H1 (cell line): ENCODE data around the gene SLC25A45. TPM values are rescaled to one million over a fixed set of nuclear protein-coding genes. Genes with fewer than 3 reads are reported as not detected.

ENCODE experiments used
- ASH2L ChIP-seq: fragments of 200-600, 300-600 bp; sonication (generic); IDR thresholded peaks from one replicate; pipeline ENCODE4 v1.7.1; 2017; ENCODE audit warnings: low read length
- ATF3 ChIP-seq: IDR thresholded peaks from 2 replicates; pipeline ENCODE4 v1.6.1; 2011; ENCODE audit warnings: low read depth, mild to moderate bottlenecking, low read length; ENCODE audit not compliant: insufficient read depth
- BACH1 ChIP-seq: IDR thresholded peaks from 2 replicates; pipeline ENCODE4 v1.6.1; 2012; ENCODE audit warnings: low read length, improper control_type of control experiment
- CBX5 ChIP-seq: fragments of 300-800, 300-1000 bp; sonication (generic); IDR thresholded peaks from 2 replicates; pipeline ENCODE4 v1.7.1; 2016; ENCODE audit warnings: antibody characterized with exemption, low read length, low read depth
- CBX8 ChIP-seq: fragments of 300-800, 300-1000 bp; sonication (generic); IDR thresholded peaks from 2 replicates; pipeline ENCODE4 v1.7.1; 2016; ENCODE audit warnings: low read depth, low read length, borderline replicate concordance
- CEBPB ChIP-seq: IDR thresholded peaks from 2 replicates; pipeline ENCODE4 v1.6.1; 2012; ENCODE audit warnings: low read depth, low read length
- E2F6 ChIP-seq: IDR thresholded peaks from 2 replicates; pipeline ENCODE4 v1.6.1; 2012; ENCODE audit warnings: inconsistent platforms
- EZH2 ChIP-seq: fragments of 200-600 bp; sonication (generic); IDR thresholded peaks from 2 replicates; pipeline ENCODE4 v1.7.1; 2012; ENCODE audit warnings: low read depth, mild to moderate bottlenecking, moderate library complexity, low read length, inconsistent platforms; ENCODE audit not compliant: severe bottlenecking
- FOSL1 ChIP-seq: IDR thresholded peaks from 2 replicates; pipeline ENCODE4 v1.6.1; 2011; ENCODE audit warnings: mild to moderate bottlenecking, low read depth, low read length, moderate library complexity; ENCODE audit not compliant: insufficient read depth
- HDAC2 ChIP-seq, 2 experiments: fragments of 300-600 bp in 1 of 2; sonication (generic) in 1 of 2; IDR thresholded peaks; 2 replicates each; pipeline ENCODE4 v1.6.1; 2011 to 2012; ENCODE audit warnings: low read depth in 2 of 2, low read length in 2 of 2, mild to moderate bottlenecking in 2 of 2, moderate library complexity in 2 of 2, borderline replicate concordance in 1 of 2, inconsistent platforms in 1 of 2
- JUND ChIP-seq: IDR thresholded peaks from 2 replicates; pipeline ENCODE4 v1.6.1; 2011; ENCODE audit warnings: mild to moderate bottlenecking, improper control_type of control experiment, low read length
- KDM4A ChIP-seq: IDR thresholded peaks from one replicate; pipeline ENCODE4 v1.7.1; 2012; ENCODE audit warnings: low read depth, mild to moderate bottlenecking, moderate library complexity, low read length, inconsistent platforms; ENCODE audit not compliant: severe bottlenecking
- NANOG ChIP-seq: IDR thresholded peaks from 2 replicates; pipeline ENCODE4 v1.6.1; 2011; ENCODE audit warnings: low read length, low read depth, mild to moderate bottlenecking, inconsistent platforms; ENCODE audit not compliant: insufficient read depth, poor library complexity, severe bottlenecking
- NRF1 ChIP-seq: IDR thresholded peaks from 2 replicates; pipeline ENCODE4 v1.6.1; 2011; ENCODE audit warnings: mild to moderate bottlenecking, low read depth, low read length, improper control_type of control experiment
- POLR2A ChIP-seq, 2 experiments: IDR thresholded peaks; 1 replicate in 1 of 2; 2 replicates in 1 of 2; pipeline ENCODE4 v1.6.1; 2011; ENCODE audit warnings: low read depth in 2 of 2, low read length in 2 of 2, mild to moderate bottlenecking in 2 of 2; ENCODE audit errors: control extremely low read depth in 1 of 2
- POLR2AphosphoS5 ChIP-seq: IDR thresholded peaks from 2 replicates; pipeline ENCODE4 v1.6.1; 2011; ENCODE audit warnings: low read depth, low read length
- RAD21 ChIP-seq, 2 experiments: IDR thresholded peaks in 1 of 2; conservative IDR thresholded peaks in 1 of 2; 2 replicates each; pipeline ENCODE4 v1.6.1; 2011; ENCODE audit warnings: low read depth in 2 of 2, low read length in 2 of 2, improper control_type of control experiment in 1 of 2, inconsistent platforms in 1 of 2, mild to moderate bottlenecking in 1 of 2, moderate library complexity in 1 of 2
- SIRT6 ChIP-seq: IDR thresholded peaks from one replicate; pipeline ENCODE4 v1.7.1; 2012; ENCODE audit warnings: low read length, inconsistent platforms
- SUZ12 ChIP-seq: fragments of 200-600 bp; sonication (generic); IDR thresholded peaks from 2 replicates; pipeline ENCODE4 v1.6.1; 2012; ENCODE audit warnings: mild to moderate bottlenecking, inconsistent platforms, low read length, moderate library complexity, mixed read lengths
- TAF7 ChIP-seq: optimal IDR thresholded peaks from 2 replicates; pipeline ENCODE3; 2011; ENCODE audit warnings: low read depth, mild to moderate bottlenecking, inconsistent platforms, low read length, moderate library complexity, borderline replicate concordance
- TCF12 ChIP-seq: IDR thresholded peaks from 2 replicates; pipeline ENCODE4 v1.6.1; 2011; ENCODE audit warnings: low read depth, mild to moderate bottlenecking, low read length
- TEAD4 ChIP-seq: IDR thresholded peaks from 2 replicates; pipeline ENCODE4 v1.6.1; 2012; ENCODE audit warnings: low read depth, low read length, inconsistent platforms, mixed read lengths
- USF2 ChIP-seq: IDR thresholded peaks from 2 replicates; pipeline ENCODE4 v1.6.1; 2011; ENCODE audit warnings: low read length, improper control_type of control experiment
- ZNF274 ChIP-seq: IDR thresholded peaks from 2 replicates; pipeline ENCODE4 v1.7.0; 2012; ENCODE audit warnings: low read length, borderline replicate concordance; ENCODE audit errors: extremely low read depth
- polyA plus RNA-seq, 7 experiments: library from polyadenylated mRNA; depleted of rRNA in 3 of 7; stranded (reverse) in 5 of 7; unstranded in 2 of 7; fragments of >200 nt in 5 of 7; fragments of 200-250 nt in 2 of 7; gene quantifications; 1 replicate in 5 of 7; 2 replicates in 1 of 7; 4 replicates in 1 of 7; pipeline versions ENCODE4 v1.2.1 to v1.2.3, GENCODE V29; 2011 to 2013; ENCODE audit warnings: missing spikeins in 2 of 7, mixed read lengths in 2 of 7
- total RNA-seq: library from RNA; stranded (reverse); fragmentation: NEBNext Ultra II Directional; extraction: Animal tissue kit (Norgen Biotek cat#: 25700); gene quantifications from 2 replicates; pipeline ENCODE4 v1.2.1, GENCODE V29; 2021

Gene SLC25A45
- total and polyA plus RNA-seq, 2 of the 8 experiments (the other 6 are each of a cell fraction or from before 2014, with no cell fraction given), result 0.54 to 0.59 TPM

- TF ChIP-seq TAF7 (no peak), NRF1 (no peak), EZH2 (no peak), CBX8 (no peak), CEBPB (no peak), ASH2L (no peak), TCF12 (no peak), FOSL1 (no peak), BACH1 (no peak), KDM4A (no peak), HDAC2 (IDR thresholded peaks at IDR 0.05; ENCODE audit: borderline replicate concordance in 1 of 2, low read depth in 2 of 2, low read length in 2 of 2) (no peak), POLR2A (IDR thresholded peaks at IDR 0.05; ENCODE audit: control extremely low read depth in 1 of 2, low read depth in 2 of 2, low read length in 2 of 2) (no peak), POLR2AphosphoS5 (no peak), TEAD4 (peak; percentile 50), USF2 (no peak), ZNF274 (no peak), SIRT6 (no peak), SUZ12 (no peak), E2F6 (0 out of 2 replicates have a peak, but pooled peaks have one; percentile 18), RAD21 (IDR thresholded peaks at IDR 0.05 in 1 of 2, conservative IDR thresholded peaks at IDR 0.05 in 1 of 2; ENCODE audit: low read depth in 2 of 2, low read length in 2 of 2) (peak; percentile 49 to 60), NANOG (no peak), ATF3 (no peak), CBX5 (no peak), JUND (no peak)
Measured at GRCh38 chr11:65329944-65330403, 52.5 kb downstream of the SLC25A45 start (continued).
